Panc1 (cell line): Measurements from ENCODE around the gene PDXDC1.
"Not testable (repeated sequence)": the region's sequence is repeated elsewhere in the genome, so short reads cannot be mapped to it uniquely, and the experiment has no call there.

ENCODE experiments used
- CTCF ChIP-seq: fragments of 450-650 bp; IDR thresholded peaks from 2 replicates; pipeline ENCODE4 v1.5.1; 2017; ENCODE audit warnings: mild to moderate bottlenecking
- REST ChIP-seq, 2 experiments: IDR thresholded peaks; 2 replicates each; pipeline ENCODE4 v1.6.1; 2011 to 2012; ENCODE audit warnings: low read depth in 2 of 2, control low read depth in 1 of 2, low read length in 1 of 2, mild to moderate bottlenecking in 1 of 2, moderate library complexity in 1 of 2; ENCODE audit not compliant: insufficient read depth in 1 of 2
- SIN3A ChIP-seq: IDR thresholded peaks from 2 replicates; pipeline ENCODE4 v1.6.1; 2012; ENCODE audit warnings: low read depth, mild to moderate bottlenecking, low read length, moderate library complexity, borderline replicate concordance; ENCODE audit not compliant: insufficient read depth

DNA sequence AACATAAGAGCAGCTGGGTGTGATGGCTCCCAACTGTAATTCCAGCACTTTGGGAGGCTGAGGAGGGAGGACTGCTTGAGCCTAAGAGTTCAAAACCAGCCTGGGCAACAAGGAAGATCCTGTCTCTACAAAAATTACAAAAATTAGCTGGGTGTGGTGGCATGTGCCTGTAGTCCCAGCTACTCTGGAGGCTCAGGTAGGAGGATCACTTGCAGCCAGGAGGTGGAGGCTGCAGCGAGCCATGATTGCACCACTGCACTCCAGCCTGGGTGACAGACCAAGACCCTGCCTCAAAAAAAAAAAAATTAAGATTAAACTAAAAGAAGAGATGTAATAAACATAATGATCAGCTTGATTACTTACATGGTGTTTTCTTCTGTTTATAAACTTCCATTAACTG lies 75.6 kb downstream of the PDXDC1 start:
- not testable (repeated sequence) for TF ChIP-seq CTCF; REST (IDR thresholded peaks at IDR 0.05; ENCODE audit: insufficient read depth in 1 of 2, low read depth in 2 of 2, low read length in 1 of 2); SIN3A
